NB4 (cell line): ENCODE results near the gene TNK2.
A peak's percentile ranks its signal among the peaks of the same experiment; 100 is the strongest.
"Not testable (repeated sequence)": the region's sequence is repeated elsewhere in the genome, so short reads cannot be mapped to it uniquely, and the experiment has no call there.

Experiments
- DNase-seq: peaks from one replicate; pipeline ENCODE4 v3.0.0; 2010; ENCODE audit warnings: low read depth
- H3K4me3 ChIP-seq: one replicate; pipeline ENCODE4 v1.5.1; 2011; ENCODE audit warnings: mild to moderate bottlenecking, low read depth, low read length, moderate library complexity
- CTCF ChIP-seq: IDR thresholded peaks from one replicate; pipeline ENCODE4 v1.5.1; 2012; ENCODE audit warnings: low read depth, low read length
- MAX ChIP-seq: IDR thresholded peaks from 2 replicates; pipeline ENCODE4 v1.6.1; 2011; ENCODE audit warnings: low read depth, low read length
- MYC ChIP-seq: IDR thresholded peaks from 2 replicates; pipeline ENCODE4 v1.6.1; 2011; ENCODE audit warnings: low read depth, low read length
- POLR2A ChIP-seq: IDR thresholded peaks from 2 replicates; pipeline ENCODE4 v1.6.1; 2011; ENCODE audit warnings: mild to moderate bottlenecking; ENCODE audit not compliant: insufficient read length; ENCODE audit errors: extremely low read depth

Gene TNK2

GRCh38 chr3:195907934-195908693, at the start of gene TNK2:
Gene TNK2 (minus strand): TSS chr3:195908551. CDS start chr3:195888588, 19,963 bp downstream.
- DNase-seq: peak; percentile 74
- peak within 1 kb of the TSS; percentile 66 for H3K4me3 ChIP-seq
- no peak for TF ChIP-seq CTCF
- peak; percentile 45; the same call in 1 of the 2 replicates for TF ChIP-seq MAX
- no peak for TF ChIP-seq MYC

- no peak overlapping the region for H3K4me3 ChIP-seq
- TF ChIP-seq POLR2A: no peak
- no peak for TF ChIP-seq CTCF
- TF ChIP-seq MYC: no peak
- TF ChIP-seq MAX: no peak
- DNase-seq: no peak
These were observed 48.2 kb upstream of the TNK2 start for GRCh38 chr3:195956577-195956976.

- not testable (repeated sequence) for H3K4me3 ChIP-seq
- DNase-seq: peak; percentile 37
These were observed 47.1 kb upstream of the TNK2 start for GRCh38 chr3:195955416-195955841.

GRCh38 chr3:195954752-195955119, 46.4 kb upstream of the TNK2 start:
- not testable (repeated sequence) for H3K4me3 ChIP-seq

GRCh38 chr3:195954052-195954751, 45.9 kb upstream of the TNK2 start:
- peak; percentile 37 for TF ChIP-seq POLR2A
- DNase-seq: peak; percentile 85
- H3K4me3 ChIP-seq: not testable (repeated sequence)

More at GRCh38 chr3:195954752-195955119, 46.4 kb upstream of the TNK2 start:
- not testable (repeated sequence) for DNase-seq

- not testable (repeated sequence) for DNase-seq, H3K4me3 ChIP-seq
These were observed 44.2 kb upstream of the TNK2 start for GRCh38 chr3:195952590-195952989.

GRCh38 chr3:195951443-195952177, 43.3 kb upstream of the TNK2 start:
- DNase-seq, H3K4me3 ChIP-seq: not testable (repeated sequence)

- not testable (repeated sequence) for H3K4me3 ChIP-seq
These were observed 42.4 kb upstream of the TNK2 start for GRCh38 chr3:195950731-195951130.

GRCh38 chr3:195950164-195950563, 41.8 kb upstream of the TNK2 start:
- H3K4me3 ChIP-seq, DNase-seq: not testable (repeated sequence)

More at GRCh38 chr3:195950731-195951130, 42.4 kb upstream of the TNK2 start:
- DNase-seq: not testable (repeated sequence)

- H3K4me3 ChIP-seq, DNase-seq: not testable (repeated sequence)
These were observed 38.8 kb upstream of the TNK2 start for GRCh38 chr3:195946910-195947699.

- not testable (repeated sequence) for DNase-seq, H3K4me3 ChIP-seq
These were observed 33.0 kb upstream of the TNK2 start for GRCh38 chr3:195941265-195941815.

- not testable (repeated sequence) for H3K4me3 ChIP-seq, DNase-seq
These were observed 32.5 kb upstream of the TNK2 start for GRCh38 chr3:195940806-195941205.

GRCh38 chr3:195939526-195940470, 31.4 kb upstream of the TNK2 start:
- not testable (repeated sequence) for DNase-seq, H3K4me3 ChIP-seq
